ENCODE measurements around the gene MGARP. TPM values are rescaled to one million over a fixed set of nuclear protein-coding genes. Genes with fewer than 3 reads are reported as not detected.

MGARP gene
- total and polyA plus RNA-seq, 8 donors, result 0.21 to 0.55 (median 0.40) TPM; not detected in 1

GRCh38 chr4:139222215-139222614 lies 57.8 kb downstream of the MGARP start:
- DNase-seq (no peak), ATAC-seq (no peak)
- Histone ChIP-seq H3K9me3 (no peaks in the 10 kb centered on the region), H3K27ac (no peak overlapping the region), H3K27me3 (no peaks in the 10 kb centered on the region), H3K36me3 (no peaks in the 10 kb centered on the region), H3K4me1 (no peaks in the 10 kb centered on the region), H3K4me3 (no peak overlapping the region)
- intact Hi-C loops (cut with DNase I), result no loop called here
- TF ChIP-seq CTCF (IDR thresholded peaks at IDR 0.05), result no peak

- intact Hi-C loops (cut with DNase I), result no loop called here
- ATAC-seq, result no peak
- H3K27ac ChIP-seq, result no peak overlapping the region
- no peaks in the 10 kb centered on the region for H3K4me1 ChIP-seq
- no peaks in the 10 kb centered on the region for H3K36me3 ChIP-seq
- no peaks in the 10 kb centered on the region for H3K27me3 ChIP-seq
- H3K9me3 ChIP-seq, result no peaks in the 10 kb centered on the region
- H3K4me3 ChIP-seq, result no peak overlapping the region
- no peak for TF ChIP-seq CTCF (IDR thresholded peaks at IDR 0.05)
- DNase-seq, result no peak
Observed at GRCh38 chr4:139221687-139222086, 58.3 kb downstream of the MGARP start.

- H3K4me3 ChIP-seq, result no peak overlapping the region
- ATAC-seq (no peak), DNase-seq (no peak)
- no peak overlapping the region for H3K27ac ChIP-seq
- intact Hi-C loops (cut with DNase I), result no loop called here
- H3K36me3 ChIP-seq, result no peaks in the 10 kb centered on the region
- no peaks in the 10 kb centered on the region for H3K27me3 ChIP-seq
- H3K4me1 ChIP-seq, result peaks cover 0 to under 1% of the 10 kb centered on the region in 2 donors
- TF ChIP-seq CTCF (IDR thresholded peaks at IDR 0.05), result no peak
- no peaks in the 10 kb centered on the region for H3K9me3 ChIP-seq
Observed at GRCh38 chr4:139219450-139220055, 60.5 kb downstream of the MGARP start.

Other genes with a start within 250 kb of the MGARP start
- 10 to 100 TPM; 37.3 to 42.6 TPM for gene ELF2, start 103.0 kb downstream of the MGARP start, total RNA-seq
- gene ELF2, start 103.0 kb downstream of the MGARP start, polyA plus RNA-seq (ENCODE audit: insufficient read length in 6 of 6), result 10 to 100 TPM; 67.9 to 82.6 (median 72.9) TPM
- gene NAA15, start 21.3 kb upstream of the MGARP start, total RNA-seq, result 10 to 100 TPM; 35.5 to 49.6 TPM
- 10 to 100 TPM; 30.0 to 35.0 (median 32.3) TPM for gene NAA15, start 21.3 kb upstream of the MGARP start, polyA plus RNA-seq (ENCODE audit: insufficient read length in 6 of 6)
- 10 to 100 TPM; 47.9 to 56.5 TPM for gene NDUFC1, start 22.3 kb upstream of the MGARP start, total RNA-seq
- gene NDUFC1, start 22.3 kb upstream of the MGARP start, polyA plus RNA-seq (ENCODE audit: insufficient read length in 6 of 6), result 10 to 100 TPM; 55.7 to 62.8 (median 59.2) TPM
- 1 to 10 TPM; 8.4 to 9.5 TPM for gene RAB33B, start 173.9 kb upstream of the MGARP start, total RNA-seq
- 10 to 100 TPM; 10.6 to 13.3 (median 11.2) TPM for gene RAB33B, start 173.9 kb upstream of the MGARP start, polyA plus RNA-seq (ENCODE audit: insufficient read length in 6 of 6)

Measured in left lung (tissue), 10 donors.